Kidney (tissue), 14 donors: ENCODE measurements around the gene ENAH. TPM values are rescaled to one million over a fixed set of nuclear protein-coding genes. Genes with fewer than 3 reads are reported as not detected.
"Not testable (repeated sequence)": the region's sequence is repeated elsewhere in the genome, so short reads cannot be mapped to it uniquely, and the experiment has no call there.

Experiments used
- DNase-seq, 5 donors: peaks; one replicate each; pipeline ENCODE4 v3.0.0-alpha.2; 2013 to 2020
- FAIRE-seq: peaks from 2 replicates; lab custom pipeline; 2012; peaks lifted over from hg19 to GRCh38; lab: Jason Lieb, UNC
- H3K27ac ChIP-seq, 2 donors: one replicate each; pipeline ENCODE4 v1.7.0; 2013; ENCODE audit warnings: low read depth in 2 of 2, low read length in 2 of 2, inconsistent platforms in 1 of 2
- H3K27me3 ChIP-seq: one replicate; pipeline ENCODE4 v1.7.1; 2013; ENCODE audit warnings: low read length, inconsistent platforms; ENCODE audit not compliant: control insufficient read depth, insufficient read depth
- H3K36me3 ChIP-seq, 3 donors: one replicate each; pipeline versions ENCODE4 v1.7.0 to v1.7.1; 2013; ENCODE audit warnings: low read length in 3 of 3, control low read depth in 1 of 3, inconsistent platforms in 1 of 3; ENCODE audit not compliant: insufficient read depth in 3 of 3, control insufficient read depth in 2 of 3
- H3K4me1 ChIP-seq, 3 donors: one replicate each; pipeline versions ENCODE4 v1.7.0 to v1.7.1; 2013; ENCODE audit warnings: low read length in 3 of 3, inconsistent platforms in 1 of 3, low read depth in 1 of 3; ENCODE audit not compliant: control insufficient read depth in 2 of 3, insufficient read depth in 2 of 3
- H3K4me3 ChIP-seq, 3 donors: one replicate each; pipeline versions ENCODE4 v1.7.0 to v1.8.1; 2013; ENCODE audit warnings: low read length in 3 of 3, control low read depth in 1 of 3, inconsistent platforms in 1 of 3
- H3K9ac ChIP-seq, 3 donors: one replicate each; pipeline versions ENCODE4 v1.7.0 to v1.7.1; 2013; ENCODE audit warnings: low read length in 3 of 3, control low read depth in 1 of 3, inconsistent platforms in 1 of 3
- H3K9me3 ChIP-seq, 3 donors: one replicate each; pipeline versions ENCODE4 v1.7.0 to v1.7.1; 2013; ENCODE audit warnings: low read length in 3 of 3, control low read depth in 1 of 3, inconsistent platforms in 1 of 3; ENCODE audit not compliant: control insufficient read depth in 2 of 3, insufficient read depth in 1 of 3
- intact Hi-C: fragments of 100-400 bp; cut with DNase I; formaldehyde crosslinking; loops from one replicate; pipeline ENCODE4 v1.11.1; 2022
- polyA plus RNA-seq: library from polyadenylated mRNA; stranded (reverse); fragments of 350-450 nt; fragmentation: Illumina TruSeq; extraction: RNeasy Lipid Tissue Mini Kit (QIAGEN cat#74804); gene quantifications from one replicate; pipeline ENCODE4 v1.2.3, GENCODE V29; 2014; ENCODE audit warnings: low read depth, low replicate concordance; ENCODE audit not compliant: insufficient read depth
- total RNA-seq: library from RNA; stranded (reverse); fragmentation: NEBNext Ultra II Directional; extraction: Animal tissue kit (Norgen Biotek cat#: 25700); gene quantifications from one replicate; pipeline ENCODE4 v1.2.1, GENCODE V29; 2021
- TF ChIP-seq, protein P1 (sequence below): IDR thresholded peaks from 3 replicates; pipeline ENCODE4 v1.5.1; 2012; ENCODE audit warnings: mild to moderate bottlenecking, moderate library complexity, borderline replicate concordance; ENCODE audit not compliant: insufficient read depth; ENCODE audit errors: extremely low read depth
- donor health status: control.
- donor health status: control.
- donor health status: control.
- donor health status: control.
- donor health status: control.
- donor health status: DM: yes; HTN: yes; CAD: no.
- donor health status: Normal renal cell carcinoma (clear cell type).

Gene ENAH
- total and polyA plus RNA-seq, 2 donors from 2014 or later: 6.2 to 42.3 TPM

DNA sequence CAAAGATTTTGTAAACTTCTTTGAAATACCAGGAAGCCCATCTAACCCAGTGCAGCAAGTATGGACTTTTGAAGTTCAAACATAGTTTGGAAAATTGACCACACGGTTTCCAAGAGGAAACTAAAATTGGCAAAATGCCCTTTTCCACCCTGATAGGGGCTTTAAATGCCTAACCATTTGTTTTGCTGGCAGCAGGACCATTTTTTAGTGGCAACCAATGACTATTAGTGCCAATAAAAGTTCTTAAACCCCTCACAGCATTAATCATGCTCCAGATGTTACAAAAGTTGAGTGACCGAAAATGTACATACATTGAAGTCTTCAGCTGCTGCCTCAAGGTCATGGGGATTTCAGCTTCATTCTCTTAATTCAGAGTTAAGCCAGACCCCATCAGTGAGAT is 46.4 kb upstream of the ENAH start:
- no peaks in the 10 kb centered on the region for H3K36me3 ChIP-seq
- intact Hi-C loops: no loop called here
- DNase-seq: no peak
- peaks cover 0 to 2% (median 0%) of the 10 kb centered on the region in 3 donors for H3K4me1 ChIP-seq
- no peak overlapping the region for H3K27ac ChIP-seq
- FAIRE-seq: no peak
- no peak overlapping the region for H3K9ac ChIP-seq
- TF ChIP-seq, protein P1, sequence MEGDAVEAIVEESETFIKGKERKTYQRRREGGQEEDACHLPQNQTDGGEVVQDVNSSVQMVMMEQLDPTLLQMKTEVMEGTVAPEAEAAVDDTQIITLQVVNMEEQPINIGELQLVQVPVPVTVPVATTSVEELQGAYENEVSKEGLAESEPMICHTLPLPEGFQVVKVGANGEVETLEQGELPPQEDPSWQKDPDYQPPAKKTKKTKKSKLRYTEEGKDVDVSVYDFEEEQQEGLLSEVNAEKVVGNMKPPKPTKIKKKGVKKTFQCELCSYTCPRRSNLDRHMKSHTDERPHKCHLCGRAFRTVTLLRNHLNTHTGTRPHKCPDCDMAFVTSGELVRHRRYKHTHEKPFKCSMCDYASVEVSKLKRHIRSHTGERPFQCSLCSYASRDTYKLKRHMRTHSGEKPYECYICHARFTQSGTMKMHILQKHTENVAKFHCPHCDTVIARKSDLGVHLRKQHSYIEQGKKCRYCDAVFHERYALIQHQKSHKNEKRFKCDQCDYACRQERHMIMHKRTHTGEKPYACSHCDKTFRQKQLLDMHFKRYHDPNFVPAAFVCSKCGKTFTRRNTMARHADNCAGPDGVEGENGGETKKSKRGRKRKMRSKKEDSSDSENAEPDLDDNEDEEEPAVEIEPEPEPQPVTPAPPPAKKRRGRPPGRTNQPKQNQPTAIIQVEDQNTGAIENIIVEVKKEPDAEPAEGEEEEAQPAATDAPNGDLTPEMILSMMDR: no peak
- H3K9me3 ChIP-seq: no peaks in the 10 kb centered on the region
- no peak overlapping the region for H3K4me3 ChIP-seq
- H3K27me3 ChIP-seq: no peaks in the 10 kb centered on the region

DNA sequence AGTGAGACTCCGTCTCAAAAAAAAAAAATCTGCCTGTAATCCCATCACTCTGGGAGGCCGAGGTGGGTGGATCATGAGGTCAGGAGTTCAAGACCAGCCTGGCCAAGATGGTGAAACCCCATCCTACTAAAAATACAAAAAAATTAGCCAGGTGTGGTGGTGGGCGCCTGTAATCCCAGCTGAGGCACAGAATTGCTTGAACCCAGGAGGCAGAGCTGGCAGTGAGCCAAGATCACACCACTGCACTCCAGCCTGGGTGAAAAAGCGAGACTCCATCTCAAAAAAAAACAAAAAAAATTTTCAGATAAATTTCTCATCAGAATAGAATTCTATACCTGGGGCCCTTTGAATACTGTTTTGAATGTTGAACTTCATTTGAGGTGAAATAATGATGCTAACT is 45.3 kb upstream of the ENAH start:
- FAIRE-seq, H3K9me3 ChIP-seq, H3K36me3 ChIP-seq, DNase-seq, H3K4me3 ChIP-seq, H3K27ac ChIP-seq, H3K27me3 ChIP-seq, H3K4me1 ChIP-seq, intact Hi-C loops, H3K9ac ChIP-seq: not testable (repeated sequence)

DNA sequence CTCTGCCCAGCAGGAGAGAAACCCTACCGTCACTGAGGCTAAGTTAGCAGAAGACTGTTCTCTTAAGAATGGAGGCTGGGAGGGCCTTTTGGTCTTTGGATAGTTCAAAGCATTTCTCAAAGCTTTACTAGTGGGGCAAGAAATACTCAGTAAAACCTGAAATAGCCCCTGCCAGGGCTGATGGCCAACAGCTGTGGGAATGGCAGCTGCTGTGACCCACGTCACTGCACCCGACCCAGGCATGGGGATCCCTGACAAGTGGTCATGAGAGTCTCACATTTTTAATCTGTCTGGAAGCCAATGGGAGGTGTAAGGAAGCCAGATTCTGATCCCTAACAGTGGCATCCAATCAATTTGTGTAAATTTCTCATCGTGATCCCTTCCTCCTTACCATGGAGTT is 44.5 kb upstream of the ENAH start:
- DNase-seq: peak in 1 of 5 donors; percentile 39
- TF ChIP-seq, protein P1: no peak
- Histone ChIP-seq H3K36me3 (no peaks in the 10 kb centered on the region), H3K27ac (no peak overlapping the region), H3K4me3 (no peak overlapping the region), H3K27me3 (no peaks in the 10 kb centered on the region), H3K4me1 (peaks cover 0 to 2% (median 0%) of the 10 kb centered on the region in 3 donors), H3K9me3 (no peaks in the 10 kb centered on the region), H3K9ac (no peak overlapping the region)
- intact Hi-C loops: no loop called here
- FAIRE-seq: no peak

DNA sequence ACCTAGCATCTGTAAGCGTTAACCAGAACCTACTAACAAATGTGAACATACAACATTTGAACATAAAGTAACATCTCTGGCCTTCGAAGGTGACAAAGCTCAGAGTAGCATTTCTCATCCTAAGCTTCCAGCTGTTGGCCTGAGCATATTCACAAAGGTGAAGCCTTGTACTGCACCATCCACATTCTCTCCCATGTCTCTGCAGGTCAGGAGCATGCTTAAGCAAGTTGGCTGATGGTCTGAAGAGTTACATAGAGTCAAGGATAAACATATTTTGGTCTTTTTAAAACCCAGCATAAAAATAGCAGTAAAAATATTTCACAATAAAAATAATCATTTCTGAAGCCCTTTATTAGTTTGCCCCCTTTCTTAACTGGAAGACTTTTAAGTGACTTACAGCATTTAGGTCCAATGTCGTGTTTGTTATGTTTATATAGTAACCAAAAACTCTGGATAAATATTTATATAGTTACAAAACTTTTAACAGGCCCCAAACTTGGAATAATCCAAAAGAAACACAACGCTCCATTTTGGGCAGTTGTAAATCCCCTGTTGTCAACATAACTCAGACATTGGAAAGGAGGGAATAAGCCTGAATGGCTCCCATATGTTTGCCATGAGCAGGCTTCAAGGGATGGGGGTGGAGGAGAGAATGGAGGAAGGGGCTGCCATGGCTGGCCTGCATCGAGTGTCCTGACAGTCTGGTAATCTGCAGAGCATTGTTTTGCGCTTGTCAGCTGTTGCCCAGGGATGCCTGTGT is 42.8 kb upstream of the ENAH start:
- TF ChIP-seq, protein P1: no peak
- FAIRE-seq: no peak
- no peak overlapping the region for H3K9ac ChIP-seq
- H3K9me3 ChIP-seq: no peaks in the 10 kb centered on the region
- H3K4me3 ChIP-seq: no peak overlapping the region
- intact Hi-C loops: no loop called here
- H3K36me3 ChIP-seq: no peaks in the 10 kb centered on the region
- peaks cover 0 to 2% (median 0%) of the 10 kb centered on the region in 3 donors for H3K4me1 ChIP-seq
- H3K27ac ChIP-seq: no peak overlapping the region
- peak in 4 of 5 donors; percentile 61 to 95 (median 80) for DNase-seq
- no peaks in the 10 kb centered on the region for H3K27me3 ChIP-seq
